IMR-90 (cell line): ENCODE data around the gene PPIC. TPM values are rescaled to one million over a fixed set of nuclear protein-coding genes. Genes with fewer than 3 reads are reported as not detected.

Experiments
- ATAC-seq: fragments of 200-7000 bp; cut with Tn5 transposase; 2 replicates; pipeline ENCODE4 v1.9.1; 2020; ENCODE audit warnings: low read depth, mild to moderate bottlenecking, moderate library complexity
- BruUV-seq: library from RNA; stranded (reverse); fragments of 400-500 nt; replicated peaks from 2 replicates; lab custom pipeline; 2021; lab: Mats Ljungman, UMichigan
- CTCF ChIA-PET: fragments of 300-600 bp; formaldehyde crosslinking; extraction: SDS; loops from one replicate; lab custom pipeline; 2021; ENCODE audit warnings: antibody characterized with exemption; lab: Yijun Ruan, JAX
- POLR2A ChIA-PET: fragments of 300-600 bp; sonication (Branson Sonifier 250); formaldehyde crosslinking; loops from one replicate; lab custom pipeline; 2022; ENCODE audit warnings: antibody characterized with exemption; ENCODE audit not compliant: unreplicated experiment; lab: Charles Lee
- DNase-seq: peaks from one replicate; pipeline ENCODE4 v3.0.0; 2013
- H2AFZ ChIP-seq: replicated peaks from 2 replicates; pipeline ENCODE3; 2013; ENCODE audit warnings: low read length, mild to moderate bottlenecking; ENCODE audit not compliant: poor library complexity
- H2AK5ac ChIP-seq: 2 replicates; pipeline ENCODE4 v1.6.1; 2013; ENCODE audit warnings: low read depth, low read length, inconsistent platforms
- H2AK9ac ChIP-seq: replicated peaks from 2 replicates; pipeline ENCODE3; 2013; ENCODE audit warnings: mild to moderate bottlenecking, low read depth, low read length, moderate library complexity; ENCODE audit not compliant: poor library complexity
- H2BK120ac ChIP-seq: 2 replicates; pipeline ENCODE4 v1.6.1; 2013; ENCODE audit warnings: low read depth, low read length, inconsistent platforms
- H2BK15ac ChIP-seq: 3 replicates; pipeline ENCODE4 v1.6.1; 2013; ENCODE audit warnings: low read depth, low read length, inconsistent platforms
- H2BK20ac ChIP-seq: 2 replicates; pipeline ENCODE4 v1.6.1; 2013; ENCODE audit warnings: low read depth, mild to moderate bottlenecking, inconsistent platforms, low read length, moderate library complexity
- H2BK5ac ChIP-seq: 2 replicates; pipeline ENCODE4 v1.6.1; 2013; ENCODE audit warnings: mild to moderate bottlenecking, low read depth, low read length, inconsistent platforms; ENCODE audit not compliant: poor library complexity, severe bottlenecking
- H3K14ac ChIP-seq: replicated peaks from 2 replicates; pipeline ENCODE4 v1.6.1; 2013; ENCODE audit warnings: low read depth, low read length, inconsistent platforms
- H3K18ac ChIP-seq: 2 replicates; pipeline ENCODE4 v1.6.1; 2013; ENCODE audit warnings: low read depth, low read length, control low read depth
- H3K23ac ChIP-seq: 2 replicates; pipeline ENCODE4 v1.6.1; 2013; ENCODE audit warnings: low read depth, low read length, inconsistent platforms
- H3K27ac ChIP-seq: 2 replicates; pipeline ENCODE4 v1.5.1; 2013; ENCODE audit warnings: mild to moderate bottlenecking, control low read depth, low read length; ENCODE audit not compliant: insufficient read depth
- H3K27me3 ChIP-seq: 2 replicates; pipeline ENCODE4 v1.6.1; 2013; ENCODE audit warnings: low read length; ENCODE audit not compliant: control insufficient read depth, insufficient read depth
- H3K36me3 ChIP-seq: 2 replicates; pipeline ENCODE4 v1.6.1; 2013; ENCODE audit warnings: low read length, mixed read lengths; ENCODE audit not compliant: control insufficient read depth, insufficient read depth
- H3K4ac ChIP-seq: 2 replicates; pipeline ENCODE4 v1.6.1; 2013; ENCODE audit warnings: low read depth, low read length, inconsistent platforms
- H3K4me1 ChIP-seq: 2 replicates; pipeline ENCODE4 v1.6.1; 2013; ENCODE audit warnings: low read length, mixed read lengths; ENCODE audit not compliant: control insufficient read depth, insufficient read depth
- H3K4me2 ChIP-seq: 2 replicates; pipeline ENCODE4 v1.6.1; 2013; ENCODE audit warnings: low read depth, mild to moderate bottlenecking, control low read depth, low read length, moderate library complexity
- H3K4me3 ChIP-seq: 2 replicates; pipeline ENCODE4 v1.5.1; 2013; ENCODE audit warnings: low read depth, mild to moderate bottlenecking, control low read depth, low read length, moderate library complexity; ENCODE audit not compliant: insufficient read depth
- H3K56ac ChIP-seq: 2 replicates; pipeline ENCODE4 v1.6.1; 2013; ENCODE audit warnings: low read length, inconsistent platforms; ENCODE audit not compliant: insufficient read depth; ENCODE audit errors: extremely low read depth
- H3K79me1 ChIP-seq, 2 experiments: 2 replicates each; pipeline ENCODE4 v1.6.1; 2013; ENCODE audit warnings: low read length in 2 of 2, inconsistent platforms in 1 of 2, low read depth in 1 of 2
- H3K9ac ChIP-seq: 2 replicates; pipeline ENCODE4 v1.6.1; 2013; ENCODE audit warnings: low read depth, low read length, control low read depth
- H3K9me1 ChIP-seq: 2 replicates; pipeline ENCODE4 v1.6.1; 2013; ENCODE audit warnings: low read length, inconsistent platforms; ENCODE audit not compliant: insufficient read depth
- H3K9me3 ChIP-seq: 2 replicates; pipeline ENCODE4 v1.6.1; 2013; ENCODE audit warnings: low read length; ENCODE audit not compliant: control insufficient read depth, insufficient read depth
- H4K20me1 ChIP-seq: 2 replicates; pipeline ENCODE4 v1.6.1; 2013; ENCODE audit warnings: low read length, inconsistent platforms; ENCODE audit not compliant: insufficient read depth
- H4K5ac ChIP-seq: 2 replicates; pipeline ENCODE4 v1.6.1; 2013; ENCODE audit warnings: mild to moderate bottlenecking, low read depth, low read length, control low read depth
- H4K8ac ChIP-seq, 2 experiments: 2 replicates each; pipeline ENCODE4 v1.6.1; 2013; ENCODE audit warnings: low read depth in 2 of 2, low read length in 2 of 2, control low read depth in 1 of 2, inconsistent platforms in 1 of 2
- H4K91ac ChIP-seq: 2 replicates; pipeline ENCODE4 v1.6.1; 2013; ENCODE audit warnings: low read depth, low read length, inconsistent platforms; ENCODE audit not compliant: insufficient read depth
- MAFK ChIP-seq: IDR thresholded peaks from 2 replicates; pipeline ENCODE4 v1.6.1; 2012; ENCODE audit warnings: low read depth, low read length, improper control_type of control experiment
- MXI1 ChIP-seq: IDR thresholded peaks from 2 replicates; pipeline ENCODE4 v1.6.1; 2012; ENCODE audit warnings: low read depth, mild to moderate bottlenecking, low read length, moderate library complexity, borderline replicate concordance
- RAD21 ChIP-seq: IDR thresholded peaks from 2 replicates; pipeline ENCODE4 v1.6.1; 2012; ENCODE audit warnings: low read length, improper control_type of control experiment
- RCOR1 ChIP-seq: IDR thresholded peaks from 2 replicates; pipeline ENCODE4 v1.6.1; 2012; ENCODE audit warnings: mild to moderate bottlenecking, low read length, improper control_type of control experiment; ENCODE audit not compliant: insufficient replicate concordance
- RFX5 ChIP-seq: IDR thresholded peaks from 2 replicates; pipeline ENCODE4 v1.8.0; 2012; ENCODE audit warnings: low read depth, mild to moderate bottlenecking, low read length, moderate library complexity
- WGBS, 2 experiments: methylation state at CpG; one replicate each; pipeline versions ENCODE4 v1.1.5 to v1.1.7; 2013; ENCODE audit warnings: missing lambda C conversion rate in 2 of 2; ENCODE audit not compliant: insufficient read length in 1 of 2; ENCODE audit errors: extremely low coverage in 2 of 2; 5-methylcytosine and 5-hydroxymethylcytosine counted together
- dilution Hi-C: fragments of 300-500 bp; cut with HindIII; formaldehyde crosslinking; loops from one replicate; pipeline ENCODE4 v1.14.3; 2018; ENCODE audit warnings: low sequenced_read_pairs; ENCODE audit not compliant: unreplicated experiment
- in situ Hi-C: fragments of 300-500 bp; cut with MboI; formaldehyde crosslinking; loops from 3 replicates; pipeline ENCODE4 v1.14.3; 2019; ENCODE audit warnings: low sequenced_read_pairs, inconsistent platforms, mixed read lengths
- intact Hi-C: fragments of 100-400 bp; cut with micrococcal nuclease; formaldehyde crosslinking; loops from 2 replicates; pipeline ENCODE4 v1.10.0; 2022
- polyA plus RNA-seq, 3 experiments: library from polyadenylated mRNA; depleted of rRNA; stranded (reverse); fragments of >200 nt; gene quantifications; 2 replicates each; pipeline ENCODE4 v1.2.3, GENCODE V29; 2012; ENCODE audit warnings: low replicate concordance in 1 of 3
- total RNA-seq: library from RNA; depleted of rRNA; stranded (reverse); fragments of >200 nt; gene quantifications from 2 replicates; pipeline ENCODE4 v1.2.3, GENCODE V29; 2012
- TF ChIP-seq, protein P1 (sequence below): fragments of 150-350 bp; IDR thresholded peaks from 2 replicates; pipeline ENCODE4 v1.6.1; 2016; ENCODE audit warnings: low read depth, mild to moderate bottlenecking, low read length, moderate library complexity, borderline replicate concordance
- TF ChIP-seq, protein P2 (sequence below): conservative IDR thresholded peaks from 2 replicates; pipeline ENCODE4 v1.5.1; 2012; ENCODE audit warnings: mild to moderate bottlenecking, low read depth, low read length, improper control_type of control experiment

The PPIC gene
- total and polyA plus RNA-seq, 2 of the 4 experiments (the other 2 are of a cell fraction) = 20.6 to 45.6 TPM

- no peak overlapping the region for H4K5ac ChIP-seq
- H2BK5ac ChIP-seq = no peak overlapping the region
- H3K79me1 ChIP-seq = no peaks in the 10 kb centered on the region; a peak in 1 of 4 replicates
- in situ Hi-C loops = no loop called here
- ChIA-PET POLR2A (no interaction called here), CTCF (interaction anchor here (0.6 kb wide), 1 partner anchor 296 kb away, joined by 5 read pairs; no protein-coding TSS in a partner anchor)
- no peak overlapping the region for H2BK120ac ChIP-seq
- H2AK5ac ChIP-seq = no peak overlapping the region
- no peak overlapping the region for H2AFZ ChIP-seq
- no peak overlapping the region for H3K9ac ChIP-seq
- no peak overlapping the region for H2BK20ac ChIP-seq
- DNase-seq (no peak), ATAC-seq (no peak)
- dilution Hi-C loops = no loop called here
- no peak overlapping the region for H3K4ac ChIP-seq
- H3K9me3 ChIP-seq = no peaks in the 10 kb centered on the region
- WGBS, 2 experiments = no CpG with 5 or more reads among the region's 5 CpGs
- no peak overlapping the region for H4K91ac ChIP-seq
- no peak overlapping the region for H3K18ac ChIP-seq
- no peak overlapping the region for H3K4me2 ChIP-seq
- no peak overlapping the region for H3K14ac ChIP-seq
- H4K20me1 ChIP-seq = no peaks in the 10 kb centered on the region
- no peak overlapping the region for H4K8ac ChIP-seq
- H3K23ac ChIP-seq = no peak overlapping the region
- BruUV-seq = no TSS peak
- intact Hi-C loops = no loop called here
- H3K9me1 ChIP-seq = no peaks in the 10 kb centered on the region
- H3K56ac ChIP-seq = no peak overlapping the region
- H3K27me3 ChIP-seq = no peaks in the 10 kb centered on the region
- H2BK15ac ChIP-seq = no peak overlapping the region
- H3K36me3 ChIP-seq = no peaks in the 10 kb centered on the region
- H3K27ac ChIP-seq = no peak overlapping the region
- H3K4me1 ChIP-seq = no peaks in the 10 kb centered on the region
- H3K4me3 ChIP-seq = no peak overlapping the region
- H2AK9ac ChIP-seq = no peak overlapping the region
- TF ChIP-seq RFX5 = no peak
- TF ChIP-seq MXI1 = no peak
- TF ChIP-seq, protein P1, sequence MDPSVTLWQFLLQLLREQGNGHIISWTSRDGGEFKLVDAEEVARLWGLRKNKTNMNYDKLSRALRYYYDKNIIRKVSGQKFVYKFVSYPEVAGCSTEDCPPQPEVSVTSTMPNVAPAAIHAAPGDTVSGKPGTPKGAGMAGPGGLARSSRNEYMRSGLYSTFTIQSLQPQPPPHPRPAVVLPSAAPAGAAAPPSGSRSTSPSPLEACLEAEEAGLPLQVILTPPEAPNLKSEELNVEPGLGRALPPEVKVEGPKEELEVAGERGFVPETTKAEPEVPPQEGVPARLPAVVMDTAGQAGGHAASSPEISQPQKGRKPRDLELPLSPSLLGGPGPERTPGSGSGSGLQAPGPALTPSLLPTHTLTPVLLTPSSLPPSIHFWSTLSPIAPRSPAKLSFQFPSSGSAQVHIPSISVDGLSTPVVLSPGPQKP = no peak
- TF ChIP-seq, protein P2, sequence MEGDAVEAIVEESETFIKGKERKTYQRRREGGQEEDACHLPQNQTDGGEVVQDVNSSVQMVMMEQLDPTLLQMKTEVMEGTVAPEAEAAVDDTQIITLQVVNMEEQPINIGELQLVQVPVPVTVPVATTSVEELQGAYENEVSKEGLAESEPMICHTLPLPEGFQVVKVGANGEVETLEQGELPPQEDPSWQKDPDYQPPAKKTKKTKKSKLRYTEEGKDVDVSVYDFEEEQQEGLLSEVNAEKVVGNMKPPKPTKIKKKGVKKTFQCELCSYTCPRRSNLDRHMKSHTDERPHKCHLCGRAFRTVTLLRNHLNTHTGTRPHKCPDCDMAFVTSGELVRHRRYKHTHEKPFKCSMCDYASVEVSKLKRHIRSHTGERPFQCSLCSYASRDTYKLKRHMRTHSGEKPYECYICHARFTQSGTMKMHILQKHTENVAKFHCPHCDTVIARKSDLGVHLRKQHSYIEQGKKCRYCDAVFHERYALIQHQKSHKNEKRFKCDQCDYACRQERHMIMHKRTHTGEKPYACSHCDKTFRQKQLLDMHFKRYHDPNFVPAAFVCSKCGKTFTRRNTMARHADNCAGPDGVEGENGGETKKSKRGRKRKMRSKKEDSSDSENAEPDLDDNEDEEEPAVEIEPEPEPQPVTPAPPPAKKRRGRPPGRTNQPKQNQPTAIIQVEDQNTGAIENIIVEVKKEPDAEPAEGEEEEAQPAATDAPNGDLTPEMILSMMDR = no peak
- TF ChIP-seq MAFK = no peak
- no peak for TF ChIP-seq RAD21
- no peak for TF ChIP-seq RCOR1
Measured at GRCh38 chr5:122978644-122979297, 57.8 kb downstream of the PPIC start.
